Parathyroid adenoma (tissue), 2 donors: Measurements from ENCODE around the gene MED20.
A peak's percentile ranks its signal among the peaks of the same experiment; 100 is the strongest.

ENCODE experiments used
- H2AFZ ChIP-seq: fragments of 300-600 bp; sonication (generic); one replicate; pipeline ENCODE4 v1.7.0; 2017; ENCODE audit warnings: antibody characterized with exemption, mild to moderate bottlenecking
- H3K27ac ChIP-seq: fragments of 300-600 bp; sonication (generic); one replicate; pipeline ENCODE4 v1.7.0; 2017
- H3K27me3 ChIP-seq: fragments of 300-600 bp; sonication (generic); one replicate; pipeline ENCODE4 v1.7.0; 2017; ENCODE audit warnings: low read length; ENCODE audit not compliant: control insufficient read depth, insufficient read depth
- H3K36me3 ChIP-seq: fragments of 300-600 bp; sonication (generic); one replicate; pipeline ENCODE4 v1.7.0; 2017; ENCODE audit warnings: low read length; ENCODE audit not compliant: control insufficient read depth, insufficient read depth
- H3K4me1 ChIP-seq: fragments of 300-600 bp; sonication (generic); one replicate; pipeline ENCODE4 v1.7.0; 2017; ENCODE audit warnings: control low read depth
- H3K4me2 ChIP-seq: fragments of 300-600 bp; sonication (generic); one replicate; pipeline ENCODE4 v1.7.0; 2017; ENCODE audit warnings: low read length
- H3K4me3 ChIP-seq: fragments of 300-600 bp; sonication (generic); one replicate; pipeline ENCODE4 v1.7.0; 2017; ENCODE audit warnings: low read depth, low read length
- H3K79me2 ChIP-seq: fragments of 300-600 bp; sonication (generic); one replicate; pipeline ENCODE4 v1.7.0; 2017; ENCODE audit warnings: control low read depth
- H3K9ac ChIP-seq: fragments of 300-600 bp; sonication (generic); one replicate; pipeline ENCODE4 v1.7.0; 2017; ENCODE audit warnings: mild to moderate bottlenecking
- H3K9me3 ChIP-seq: fragments of 300-600 bp; sonication (generic); one replicate; pipeline ENCODE4 v1.7.0; 2017; ENCODE audit warnings: low read length; ENCODE audit not compliant: control insufficient read depth
- TF ChIP-seq, protein P1 (sequence below): fragments of 300-600 bp; sonication (generic); IDR thresholded peaks from one replicate; pipeline ENCODE4 v1.7.0; 2017; ENCODE audit warnings: antibody characterized with exemption, mild to moderate bottlenecking
- donor health status: primary hyperparathyroidism.

MED20 gene

DNA sequence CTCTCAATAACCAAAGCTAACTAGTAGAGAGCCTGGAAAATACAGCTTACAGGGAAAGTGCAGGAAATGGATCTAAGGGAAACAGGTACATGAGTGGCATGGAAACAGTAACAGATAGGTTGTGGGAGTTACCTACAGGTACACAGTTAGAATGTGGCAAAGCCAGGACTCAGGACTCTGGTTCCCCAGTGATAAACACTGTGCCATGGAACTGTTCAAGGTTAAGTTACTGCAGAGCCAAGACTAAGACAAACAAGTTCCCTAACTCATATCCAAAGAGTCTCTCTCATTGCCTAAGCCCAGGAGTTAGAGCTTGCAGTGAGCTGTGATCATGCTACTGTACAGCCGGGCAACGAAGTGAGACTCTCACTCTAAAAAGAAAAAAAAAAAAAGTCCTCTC lies 6.6 kb downstream of the MED20 start:
- Histone ChIP-seq H3K9me3 (no peaks in the 10 kb centered on the region), H2AFZ (no peak overlapping the region), H3K36me3 (no peaks in the 10 kb centered on the region), H3K27ac (no peak overlapping the region), H3K79me2 (peaks cover 45% of the 10 kb centered on the region), H3K4me1 (no peaks in the 10 kb centered on the region), H3K4me3 (no peak overlapping the region), H3K4me2 (no peak overlapping the region), H3K27me3 (no peaks in the 10 kb centered on the region), H3K9ac (no peak overlapping the region)
- TF ChIP-seq, protein P1, sequence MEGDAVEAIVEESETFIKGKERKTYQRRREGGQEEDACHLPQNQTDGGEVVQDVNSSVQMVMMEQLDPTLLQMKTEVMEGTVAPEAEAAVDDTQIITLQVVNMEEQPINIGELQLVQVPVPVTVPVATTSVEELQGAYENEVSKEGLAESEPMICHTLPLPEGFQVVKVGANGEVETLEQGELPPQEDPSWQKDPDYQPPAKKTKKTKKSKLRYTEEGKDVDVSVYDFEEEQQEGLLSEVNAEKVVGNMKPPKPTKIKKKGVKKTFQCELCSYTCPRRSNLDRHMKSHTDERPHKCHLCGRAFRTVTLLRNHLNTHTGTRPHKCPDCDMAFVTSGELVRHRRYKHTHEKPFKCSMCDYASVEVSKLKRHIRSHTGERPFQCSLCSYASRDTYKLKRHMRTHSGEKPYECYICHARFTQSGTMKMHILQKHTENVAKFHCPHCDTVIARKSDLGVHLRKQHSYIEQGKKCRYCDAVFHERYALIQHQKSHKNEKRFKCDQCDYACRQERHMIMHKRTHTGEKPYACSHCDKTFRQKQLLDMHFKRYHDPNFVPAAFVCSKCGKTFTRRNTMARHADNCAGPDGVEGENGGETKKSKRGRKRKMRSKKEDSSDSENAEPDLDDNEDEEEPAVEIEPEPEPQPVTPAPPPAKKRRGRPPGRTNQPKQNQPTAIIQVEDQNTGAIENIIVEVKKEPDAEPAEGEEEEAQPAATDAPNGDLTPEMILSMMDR, result no peak

DNA sequence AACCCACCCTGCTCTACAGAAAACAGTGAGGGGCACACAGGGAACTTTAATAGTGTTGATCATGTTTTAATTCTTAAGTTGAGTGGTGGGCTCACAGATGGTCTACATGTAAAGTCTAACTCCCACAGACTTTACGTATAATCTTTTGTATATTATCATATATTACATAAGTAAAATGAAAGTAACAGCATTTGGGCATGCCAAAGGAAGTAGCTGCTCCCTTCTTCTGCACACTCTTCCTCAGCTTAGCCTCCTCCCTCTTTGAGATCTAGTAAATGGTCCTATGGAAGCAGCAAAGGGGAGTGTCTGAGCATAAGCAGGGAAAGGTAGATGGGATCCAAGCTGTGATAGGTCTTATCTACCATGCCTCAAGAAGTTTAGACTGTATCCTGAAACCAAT lies 11.2 kb downstream of the MED20 start:
- H2AFZ ChIP-seq, result no peak overlapping the region
- no peaks in the 10 kb centered on the region for H3K9me3 ChIP-seq
- H3K36me3 ChIP-seq, result no peaks in the 10 kb centered on the region
- no peaks in the 10 kb centered on the region for H3K4me1 ChIP-seq
- no peak overlapping the region for H3K27ac ChIP-seq
- no peak overlapping the region for H3K9ac ChIP-seq
- H3K4me3 ChIP-seq, result no peak overlapping the region
- peaks cover 23% of the 10 kb centered on the region for H3K79me2 ChIP-seq
- no peaks in the 10 kb centered on the region for H3K27me3 ChIP-seq
- H3K4me2 ChIP-seq, result no peak overlapping the region
- TF ChIP-seq, protein P1, result no peak

DNA sequence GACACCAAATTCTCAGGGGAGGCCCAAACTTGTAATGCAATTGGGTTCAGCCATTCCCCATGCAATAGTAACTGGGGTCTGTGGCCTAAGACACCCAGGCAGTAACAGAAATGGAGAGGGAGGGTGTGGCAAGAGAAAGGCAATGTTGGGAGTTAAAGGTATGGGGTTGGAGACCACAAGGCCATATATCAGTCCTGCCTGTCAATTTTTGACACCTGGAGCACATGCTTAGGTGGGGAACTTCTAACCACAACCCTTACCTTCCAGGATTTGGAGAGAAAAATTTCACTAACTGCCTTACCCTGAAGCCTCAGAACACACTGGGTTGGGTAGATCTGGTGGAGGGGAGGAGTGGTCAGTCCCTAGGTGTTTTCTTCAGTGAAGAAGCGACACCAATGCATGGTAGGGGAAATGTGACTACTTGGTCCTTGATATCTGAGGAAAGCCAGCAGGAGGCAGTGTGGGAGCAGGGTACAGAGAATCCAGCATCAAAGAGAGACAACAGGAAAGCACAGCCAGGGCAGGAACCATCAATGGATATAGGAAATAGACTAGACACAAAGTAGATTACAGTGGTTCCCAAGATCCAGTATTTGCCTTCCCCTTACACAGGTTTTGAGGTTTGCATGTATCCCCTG lies 18.9 kb downstream of the MED20 start:
- Histone ChIP-seq H3K4me3 (no peak overlapping the region), H3K27me3 (no peaks in the 10 kb centered on the region), H3K27ac (no peak overlapping the region), H3K79me2 (no peaks in the 10 kb centered on the region), H3K36me3 (no peaks in the 10 kb centered on the region), H3K4me2 (no peak overlapping the region), H2AFZ (no peak overlapping the region), H3K4me1 (no peaks in the 10 kb centered on the region), H3K9ac (no peak overlapping the region), H3K9me3 (no peaks in the 10 kb centered on the region)
- TF ChIP-seq, protein P1, result no peak

DNA sequence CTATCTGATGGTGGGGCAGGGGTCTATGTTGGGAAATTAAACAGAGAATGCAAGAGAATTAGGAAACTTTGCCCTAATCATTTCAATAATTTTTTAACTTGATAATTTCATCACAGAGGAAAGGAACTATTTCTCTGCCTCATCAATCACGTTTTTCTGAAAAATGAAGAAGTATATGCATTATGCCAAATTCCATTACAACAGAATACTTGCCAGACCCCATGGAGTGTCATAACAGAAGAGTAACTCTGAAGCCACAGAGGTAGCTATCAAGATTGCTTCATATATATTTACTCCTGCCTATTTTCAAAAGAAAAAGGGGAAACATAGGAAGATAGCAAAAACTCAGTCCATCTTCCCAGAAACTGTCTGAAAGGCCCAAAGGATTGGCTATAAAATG lies 20.1 kb downstream of the MED20 start:
- Histone ChIP-seq H3K79me2 (no peaks in the 10 kb centered on the region), H3K27me3 (no peaks in the 10 kb centered on the region), H3K36me3 (no peaks in the 10 kb centered on the region), H3K4me2 (no peak overlapping the region), H3K4me1 (peaks cover 3% of the 10 kb centered on the region), H3K27ac (no peak overlapping the region), H3K9me3 (no peaks in the 10 kb centered on the region), H2AFZ (no peak overlapping the region), H3K9ac (no peak overlapping the region), H3K4me3 (no peak overlapping the region)
- TF ChIP-seq, protein P1, result no peak

DNA sequence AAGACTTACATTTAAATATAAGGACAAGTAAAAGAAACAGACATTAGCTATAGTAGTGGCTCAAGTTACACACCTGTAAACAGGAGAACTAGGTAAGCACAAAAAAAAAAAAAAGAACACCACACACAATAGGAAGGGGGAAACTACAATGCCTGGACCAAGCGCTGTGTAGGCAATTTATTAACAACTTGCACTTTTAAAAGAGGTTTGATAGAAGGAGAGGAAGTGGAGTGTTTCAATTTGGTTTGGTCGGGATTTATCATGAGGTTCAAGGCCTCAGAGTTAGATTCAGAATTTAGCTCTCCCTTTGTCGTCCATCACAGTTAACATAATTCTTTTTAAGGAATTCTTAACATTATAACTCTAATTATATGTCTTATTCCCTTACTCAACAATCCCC lies 24.7 kb downstream of the MED20 start:
- TF ChIP-seq, protein P1, result no peak
- peak overlapping the region; percentile 83 for H3K4me3 ChIP-seq
- peaks cover 10% of the 10 kb centered on the region for H3K4me1 ChIP-seq
- H3K9ac ChIP-seq, result no peak overlapping the region
- no peaks in the 10 kb centered on the region for H3K9me3 ChIP-seq
- H3K27ac ChIP-seq, result no peak overlapping the region
- H3K36me3 ChIP-seq, result no peaks in the 10 kb centered on the region
- peak overlapping the region; percentile 85 for H3K4me2 ChIP-seq
- H2AFZ ChIP-seq, result no peak overlapping the region
- H3K79me2 ChIP-seq, result no peaks in the 10 kb centered on the region
- H3K27me3 ChIP-seq, result no peaks in the 10 kb centered on the region
